GM18505 (cell line): ENCODE measurements around the gene ABHD15.

Experiments used
- ATAC-seq: cut with Tn5 transposase; IDR thresholded peaks from one replicate; pipeline ENCODE4 v1.9.1; 2021; ENCODE audit not compliant: unreplicated experiment
- POLR2A ChIP-seq: IDR thresholded peaks from 4 replicates; pipeline ENCODE4 v1.6.1; 2011; ENCODE audit warnings: borderline replicate concordance; ENCODE audit not compliant: insufficient read depth, insufficient read length; ENCODE audit errors: extremely low read depth

ABHD15 gene

DNA sequence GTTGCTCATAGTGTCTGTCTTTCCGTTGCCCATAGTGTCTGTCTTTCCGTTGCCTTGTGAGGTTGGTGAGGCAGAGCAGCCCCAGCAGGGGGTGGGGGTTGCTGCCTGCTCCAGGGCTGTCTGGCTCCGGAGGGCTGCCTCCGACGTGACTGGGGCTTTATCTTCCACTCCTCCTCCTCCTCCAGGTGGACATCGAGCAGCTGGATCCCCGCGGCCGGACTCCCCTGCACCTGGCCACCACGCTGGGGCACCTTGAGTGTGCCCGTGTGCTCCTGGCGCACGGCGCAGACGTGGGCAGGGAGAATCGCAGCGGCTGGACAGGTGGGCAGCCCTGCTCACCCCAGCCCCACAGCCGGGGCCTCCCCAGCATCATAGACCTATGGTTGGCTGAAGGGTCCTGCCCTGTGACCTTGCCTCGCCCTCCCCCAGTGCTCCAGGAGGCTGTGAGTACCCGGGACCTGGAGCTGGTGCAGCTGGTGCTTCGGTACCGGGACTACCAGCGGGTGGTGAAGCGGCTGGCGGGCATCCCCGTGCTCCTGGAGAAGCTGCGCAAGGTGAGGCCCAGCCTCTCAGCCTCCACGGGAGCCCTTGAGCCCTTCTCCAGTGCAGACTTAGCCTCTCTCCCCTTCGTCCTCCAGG lies 40.8 kb upstream of the ABHD15 start:
- TF ChIP-seq POLR2A = no peak
- ATAC-seq = no peak

DNA sequence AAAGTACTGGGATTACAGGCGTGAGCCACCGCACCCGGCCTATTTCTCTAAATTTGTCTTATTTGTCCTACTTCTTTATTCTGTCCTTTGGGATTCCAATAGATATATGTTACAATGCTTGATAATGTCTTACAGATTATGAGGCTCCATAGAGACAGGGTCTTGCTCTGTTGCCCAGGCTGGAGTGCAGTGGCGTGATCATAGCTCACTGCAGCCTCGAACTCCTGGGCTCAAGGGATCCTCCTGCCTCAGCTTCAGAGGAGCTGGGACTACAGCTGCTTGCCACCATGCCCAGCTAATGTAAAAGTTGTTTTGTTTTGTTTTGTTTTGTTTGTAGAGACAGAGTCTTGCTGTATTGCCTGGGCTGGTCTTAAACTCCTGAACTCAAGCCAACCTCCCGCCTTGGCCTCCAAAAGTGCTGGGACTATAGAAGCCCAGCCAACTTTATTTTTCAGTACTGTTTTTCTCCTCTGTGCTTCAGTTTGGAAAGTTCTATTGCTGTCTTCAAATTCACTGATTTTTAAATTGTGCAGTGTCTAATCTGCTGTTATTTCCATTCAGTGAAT lies 36.4 kb upstream of the ABHD15 start:
- TF ChIP-seq POLR2A = no peak
- ATAC-seq = no peak

DNA sequence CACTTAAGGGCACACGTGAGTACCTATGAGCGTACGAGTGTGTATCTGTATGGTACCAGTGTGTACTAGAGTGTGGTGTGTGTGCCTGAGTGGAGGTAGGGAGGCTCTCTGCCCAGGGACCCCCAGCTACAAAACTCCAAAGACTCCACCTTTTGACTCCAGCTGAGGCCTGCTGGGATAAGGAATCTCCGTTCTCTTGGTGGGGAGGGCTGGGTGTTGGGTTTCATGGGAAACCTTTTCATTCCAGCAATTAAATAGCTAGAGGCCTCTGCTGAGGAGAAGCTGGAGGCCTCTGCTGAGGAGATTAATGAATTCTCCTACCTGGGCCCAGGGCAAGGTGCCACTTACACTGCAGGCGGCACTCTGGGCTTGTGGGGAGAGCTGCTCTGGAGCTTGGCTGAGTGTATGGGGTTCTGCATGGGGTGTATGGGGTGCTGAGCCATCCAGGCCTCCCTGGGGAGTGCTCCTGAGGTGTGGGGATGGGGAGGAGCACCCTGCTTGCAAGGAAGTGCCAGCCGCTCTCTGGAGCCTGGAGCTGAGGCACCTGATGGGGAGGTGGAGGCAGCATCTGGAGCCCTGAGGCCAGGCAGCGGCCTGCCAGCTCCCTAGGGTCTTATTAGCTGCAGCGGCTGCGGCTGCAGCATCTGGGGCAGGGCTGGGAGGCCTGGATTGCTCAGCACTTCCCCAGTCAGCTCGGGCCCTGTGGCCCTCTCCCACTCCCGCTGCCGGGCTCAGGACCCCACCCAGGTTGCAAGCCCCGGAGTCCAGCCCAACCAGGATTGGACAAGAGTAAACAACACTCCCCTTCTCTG lies 30.7 kb upstream of the ABHD15 start:
- no peak for ATAC-seq

DNA sequence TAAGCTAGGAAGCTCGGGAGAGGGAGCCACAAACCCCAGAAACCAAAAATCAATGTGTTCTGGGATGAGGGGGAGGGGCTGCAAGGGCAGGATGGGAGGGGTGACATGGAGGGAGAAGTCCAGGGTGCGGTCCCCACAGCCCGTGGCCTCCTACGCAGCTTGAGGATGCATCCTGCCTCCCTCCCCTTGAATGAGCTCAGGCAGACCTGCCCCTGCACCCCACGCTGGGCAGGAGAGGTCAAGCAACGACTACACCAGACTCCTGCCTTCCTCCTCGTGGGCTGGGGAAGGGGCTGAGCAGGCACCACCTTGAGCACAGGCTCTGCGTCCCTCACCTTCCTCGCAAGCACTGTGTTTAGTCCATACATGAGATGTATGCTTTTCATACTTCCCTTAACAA lies 30.0 kb upstream of the ABHD15 start:
- no peak for TF ChIP-seq POLR2A
- ATAC-seq = no peak

More for the DNA sequence above, 30.7 kb upstream of the ABHD15 start:
- TF ChIP-seq POLR2A = no peak

DNA sequence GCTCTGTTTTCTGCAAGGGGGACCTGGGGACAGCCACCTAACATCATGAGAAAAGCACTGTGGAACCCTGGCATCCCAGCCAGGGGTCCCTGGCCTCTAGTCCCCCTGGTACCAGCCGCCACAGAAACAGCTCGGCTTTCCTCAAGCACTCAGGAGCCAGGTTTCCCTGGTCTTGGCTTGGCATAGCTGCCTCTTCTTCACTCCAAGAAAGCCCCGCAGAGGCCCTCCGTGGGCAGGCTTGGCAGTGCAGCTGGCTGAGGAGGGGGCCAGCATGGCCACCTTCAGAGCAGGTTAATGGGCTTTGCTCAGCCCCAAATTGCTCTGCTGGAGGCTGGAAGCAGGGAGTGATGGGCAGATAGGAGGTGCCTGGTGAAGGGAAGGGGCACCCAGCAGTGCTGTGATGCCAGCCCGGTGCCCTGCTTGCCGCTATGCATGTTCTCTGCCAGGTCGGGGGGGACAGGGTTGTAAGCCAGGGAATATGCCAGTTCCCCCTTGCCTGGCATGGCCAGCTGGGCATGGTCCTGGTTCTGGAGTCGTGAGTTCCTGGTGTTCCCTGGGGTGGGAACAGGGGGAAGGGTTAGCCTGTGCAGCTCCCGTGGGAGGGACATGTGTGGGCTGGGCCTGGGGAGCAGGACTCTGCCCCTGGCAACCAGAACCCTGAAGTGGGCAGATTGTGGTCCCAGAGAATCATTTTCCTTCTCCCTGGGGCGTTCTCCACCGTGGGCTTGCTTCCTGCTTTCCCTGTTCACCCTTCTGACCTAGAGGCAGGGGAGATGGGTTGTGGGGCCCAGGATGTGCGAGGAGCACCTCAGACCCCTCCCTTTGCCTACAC lies 29.3 kb upstream of the ABHD15 start:
- no peak for ATAC-seq
- TF ChIP-seq POLR2A = no peak

DNA sequence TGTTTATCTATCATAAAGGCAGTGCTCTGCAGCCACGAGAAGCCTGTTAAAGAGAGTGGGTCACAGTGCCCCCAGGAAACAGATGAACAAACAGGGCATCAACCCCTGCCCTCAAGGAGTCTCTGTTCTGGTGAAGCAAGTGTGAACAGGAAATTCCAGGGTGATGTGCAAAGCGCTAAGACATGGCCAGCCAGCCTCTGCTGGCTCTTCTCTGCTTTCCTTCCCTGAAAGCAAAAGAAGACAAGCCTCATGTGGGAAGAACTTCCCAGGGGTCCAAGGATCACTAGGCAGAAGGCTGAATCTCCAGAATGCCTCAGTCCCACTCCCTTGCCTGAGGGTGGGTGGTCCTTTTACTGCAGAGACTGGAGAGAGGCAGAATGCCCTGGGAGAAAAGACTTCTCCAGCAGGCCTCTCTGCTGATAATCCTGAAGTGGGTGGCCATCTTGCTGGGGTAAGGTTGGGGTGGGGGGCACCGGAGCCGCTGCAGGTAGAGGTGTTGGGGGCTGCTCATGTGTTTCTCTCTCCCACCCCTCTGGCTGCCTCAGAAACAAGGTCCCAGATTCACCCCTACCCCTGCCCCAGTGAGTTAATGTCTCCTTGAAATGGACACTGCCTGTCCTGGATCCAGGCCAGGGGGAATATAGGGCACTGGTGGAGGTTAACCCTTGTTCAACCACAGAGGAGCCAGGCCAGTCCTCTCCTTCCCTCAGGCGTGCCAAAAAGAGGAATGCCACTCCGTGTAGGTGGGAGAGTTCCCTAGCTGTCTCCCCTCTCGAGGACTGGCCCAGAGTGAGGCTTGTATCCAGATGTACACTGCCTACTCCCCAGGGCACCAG lies 28.5 kb upstream of the ABHD15 start:
- no peak for TF ChIP-seq POLR2A

DNA sequence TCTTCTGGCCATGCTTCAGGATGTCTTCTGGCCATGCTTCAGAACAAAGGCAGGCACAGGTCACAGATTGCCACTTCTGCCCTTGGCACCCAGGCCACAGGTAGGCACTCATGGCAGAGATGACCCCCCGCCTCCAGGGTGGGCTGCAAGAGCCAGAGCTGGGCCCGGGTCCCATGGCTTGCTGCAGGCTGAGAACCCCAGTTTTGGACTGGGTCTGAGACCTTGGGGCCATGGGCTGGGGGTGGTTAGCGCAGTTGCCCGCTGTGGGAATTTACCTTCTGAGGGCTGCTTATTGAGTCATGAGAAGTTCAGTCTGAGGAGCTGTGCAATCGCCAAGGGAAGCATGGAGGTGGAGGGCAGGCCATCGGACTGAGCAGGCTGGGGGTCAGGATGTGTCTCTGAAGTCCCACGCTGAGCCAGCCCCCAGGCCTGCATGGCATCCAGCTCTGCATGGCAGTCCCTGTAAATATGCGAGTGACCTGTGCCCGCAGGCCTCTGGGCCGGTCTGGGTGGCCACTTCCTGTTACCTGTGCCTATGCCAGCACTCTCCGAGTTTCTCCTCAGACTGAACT lies 27.8 kb upstream of the ABHD15 start:
- ATAC-seq = no peak
- TF ChIP-seq POLR2A = no peak

More for the DNA sequence above, 28.5 kb upstream of the ABHD15 start:
- no peak for ATAC-seq

DNA sequence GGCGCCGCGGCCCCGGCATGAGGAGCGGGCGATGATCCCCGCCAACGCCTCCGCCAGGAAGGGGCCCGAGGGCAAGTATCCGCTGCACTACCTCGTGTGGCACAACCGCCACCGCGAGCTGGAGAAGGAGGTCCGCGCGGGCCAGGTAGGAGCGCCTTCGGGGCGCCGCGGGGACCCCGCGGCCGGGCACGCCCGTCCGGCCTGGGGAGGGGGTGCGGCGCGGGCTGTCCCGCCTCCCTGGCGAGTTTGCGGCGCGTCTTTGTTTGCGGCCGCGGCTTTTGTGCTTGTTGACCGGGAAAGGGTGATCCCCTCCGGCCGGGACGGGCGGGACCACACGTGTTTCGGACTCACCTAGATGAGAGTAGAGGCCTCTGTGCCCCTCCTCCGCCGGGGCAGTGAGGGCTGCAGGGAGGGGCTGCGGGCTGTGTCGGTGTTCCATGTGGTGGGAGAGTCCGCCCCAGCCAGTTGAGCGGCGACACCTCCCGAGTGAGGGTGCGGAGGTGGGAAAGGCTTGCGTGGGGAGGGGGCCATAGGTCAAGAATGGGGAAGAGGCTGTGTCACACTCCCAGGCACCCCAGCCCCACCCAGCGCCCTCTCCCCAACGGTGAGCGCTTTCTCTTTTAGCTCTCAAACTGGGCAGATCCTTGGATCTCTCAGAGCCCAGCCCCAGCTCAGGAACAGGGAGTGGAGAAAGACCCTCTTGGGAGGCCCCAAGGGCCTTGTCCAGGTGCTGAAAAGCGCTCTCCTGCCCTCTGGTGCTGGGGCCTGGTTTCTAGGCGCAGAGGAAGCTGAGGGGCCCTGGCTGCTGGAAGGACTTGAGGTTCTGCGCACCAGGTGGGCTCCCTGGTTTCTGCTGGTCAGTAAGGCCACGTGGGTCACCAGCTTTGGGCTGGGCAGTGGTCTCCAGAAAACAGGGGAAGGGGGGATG lies 27.0 kb upstream of the ABHD15 start:
- ATAC-seq = no peak
- no peak for TF ChIP-seq POLR2A

DNA sequence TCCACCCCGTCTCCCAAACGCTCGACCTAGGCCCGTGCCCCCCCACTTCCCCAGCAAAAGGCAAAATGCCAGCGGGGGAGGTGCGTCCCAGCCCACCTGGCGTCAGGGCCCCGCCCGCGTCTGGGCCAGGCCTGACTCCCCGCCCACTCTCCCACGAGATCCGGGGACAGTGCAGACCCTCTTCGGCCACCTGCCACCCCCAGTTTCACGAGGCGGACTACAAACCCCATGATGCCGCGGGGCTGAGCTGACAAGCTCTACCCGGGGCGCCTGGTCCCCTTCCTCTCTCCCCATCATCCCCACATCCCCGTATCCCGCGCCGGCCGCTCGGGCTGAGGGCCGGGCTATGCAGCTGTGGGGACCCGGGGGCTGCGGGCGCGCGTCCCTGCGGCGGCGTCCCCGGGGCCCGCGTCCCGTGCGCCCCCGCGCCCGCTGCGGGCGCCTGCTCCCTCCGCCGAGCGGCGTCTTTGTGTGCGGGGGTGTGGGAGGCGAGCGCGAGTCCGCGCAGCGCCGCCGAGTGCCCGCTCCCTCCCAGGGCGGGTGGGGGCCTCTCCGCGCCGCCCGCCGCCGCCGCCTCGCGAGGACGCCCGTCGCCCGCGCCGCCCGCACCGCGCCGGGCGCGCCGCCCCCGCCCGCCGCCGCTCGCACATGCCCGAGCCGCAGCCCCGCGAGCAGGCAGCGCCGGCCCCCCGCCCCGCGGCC lies 26.2 kb upstream of the ABHD15 start, which contains the start of gene ANKRD13B:
ANKRD13B (plus strand) TSS at position 283 of the 702 bp plus-strand sequence. CDS start 490 bp downstream, outside the sequence.
- TF ChIP-seq POLR2A = no peak
- ATAC-seq = no peak

DNA sequence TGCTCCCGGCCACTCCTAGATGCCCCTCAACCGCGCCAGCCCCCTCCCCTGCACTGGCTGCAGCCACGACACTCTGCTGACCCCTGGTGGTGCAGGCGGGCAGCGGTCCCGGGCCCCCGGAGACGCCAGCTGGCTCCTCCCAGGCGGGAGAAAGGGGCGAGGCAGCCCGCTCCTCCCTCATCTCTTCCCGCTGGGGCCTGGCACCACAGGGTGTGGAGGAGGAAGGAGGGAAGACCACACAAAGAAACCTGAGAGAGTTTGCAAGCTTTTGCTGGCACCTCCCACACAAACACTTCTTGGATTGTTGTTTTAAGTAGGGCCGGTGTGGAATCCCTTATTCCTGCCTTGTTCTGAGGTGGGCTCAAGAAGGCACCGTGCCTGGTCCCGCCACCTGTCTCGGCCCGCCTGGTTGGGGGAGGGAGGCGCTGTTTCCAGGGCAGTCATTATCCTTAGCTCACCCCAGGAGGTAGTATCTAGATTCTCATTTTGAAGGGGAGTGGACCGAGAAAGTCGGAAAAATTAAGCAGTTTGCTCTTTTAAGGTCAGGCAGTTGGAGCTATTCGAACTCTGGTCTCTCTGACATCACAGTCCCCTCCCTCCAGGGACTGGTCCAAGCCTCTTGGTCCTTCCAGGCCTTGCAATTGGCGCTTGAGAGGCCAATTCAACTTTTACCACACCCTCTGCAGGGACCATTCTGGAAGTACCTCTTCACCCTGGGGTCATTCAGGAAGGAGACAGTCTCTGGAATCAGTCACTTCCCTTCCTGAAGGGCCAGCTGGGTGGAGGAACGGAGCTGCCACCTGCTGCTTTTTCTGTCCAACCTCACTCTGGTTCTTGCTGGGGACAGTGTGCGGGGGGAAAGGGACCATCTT lies 25.1 kb upstream of the ABHD15 start:
- no peak for TF ChIP-seq POLR2A
- no peak for ATAC-seq
